Stimulated activated CD8-positive, alpha-beta memory T cell treated with anti-CD3 and anti-CD28 coated beads, Interleukin-4, amount 100 ng/mL, for 48 hours (primary cell): ENCODE results near the gene SRRT.
"Not testable (repeated sequence)": the region's sequence is repeated elsewhere in the genome, so short reads cannot be mapped to it uniquely, and the experiment has no call there.

ENCODE experiments used
- DNase-seq: peaks from one replicate; pipeline ENCODE4 v3.0.0-alpha.2; 2020

Gene SRRT

GRCh38 chr7:100874577-100875355, at the start of gene SRRT:
Gene SRRT (plus strand): TSS chr7:100875103. CDS start chr7:100875591, 488 bp downstream.
- DNase-seq = peak; percentile 99

GRCh38 chr7:100825215-100825671, 49.7 kb upstream of the SRRT start:
- DNase-seq = no peak

GRCh38 chr7:100825751-100826513, 49.0 kb upstream of the SRRT start:
- DNase-seq = no peak

GRCh38 chr7:100826514-100827329, 48.2 kb upstream of the SRRT start:
- no peak for DNase-seq

GRCh38 chr7:100827330-100828226, 47.3 kb upstream of the SRRT start, which contains the start of gene EPHB4:
Gene EPHB4 (minus strand): TSS chr7:100827523. CDS start chr7:100827030, 493 bp downstream.
- peak; percentile 26 for DNase-seq

GRCh38 chr7:100829150-100829716, 45.7 kb upstream of the SRRT start:
- DNase-seq = no peak

- DNase-seq = no peak
These were observed 44.5 kb upstream of the SRRT start for GRCh38 chr7:100830396-100830795.

- DNase-seq = no peak
These were observed 42.6 kb upstream of the SRRT start for GRCh38 chr7:100832281-100832633.

- DNase-seq = no peak
These were observed 38.7 kb upstream of the SRRT start for GRCh38 chr7:100835903-100836811.

GRCh38 chr7:100836812-100837098, 38.1 kb upstream of the SRRT start:
- DNase-seq = no peak

GRCh38 chr7:100837099-100837836, 37.6 kb upstream of the SRRT start:
- peak; percentile 84 for DNase-seq

GRCh38 chr7:100839361-100839760, 35.5 kb upstream of the SRRT start:
- no peak for DNase-seq

- DNase-seq = no peak
These were observed 34.3 kb upstream of the SRRT start for GRCh38 chr7:100840470-100841100.

- DNase-seq = no peak
These were observed 27.5 kb upstream of the SRRT start for GRCh38 chr7:100847360-100847759.

- DNase-seq = peak; percentile 90
These were observed 22.6 kb upstream of the SRRT start, which contains the start of gene SLC12A9 for GRCh38 chr7:100852048-100852872. Gene SLC12A9 (plus strand): TSS chr7:100852713. CDS start chr7:100854198, 1,485 bp downstream.

GRCh38 chr7:100854146-100854895, 20.6 kb upstream of the SRRT start:
- no peak for DNase-seq

- DNase-seq = not testable (repeated sequence)
These were observed 20.0 kb upstream of the SRRT start for GRCh38 chr7:100854899-100855298.

- DNase-seq = no peak
These were observed 19.4 kb upstream of the SRRT start for GRCh38 chr7:100855515-100855914.
